Left ventricle myocardium inferior (tissue), 1 donor: ENCODE data around the gene AUTS2. TPM values are rescaled to one million over a fixed set of nuclear protein-coding genes. Genes with fewer than 3 reads are reported as not detected.
A peak's percentile ranks its signal among the peaks of the same experiment; 100 is the strongest.

Experiments used
- DNase-seq: peaks from one replicate; pipeline ENCODE4 v3.0.0-alpha.2; 2020
- H3K27ac ChIP-seq: fragments of 200-600 bp; replicated peaks from 2 replicates; pipeline ENCODE4 v1.8.0; 2021
- H3K27me3 ChIP-seq: fragments of 200-600 bp; 2 replicates; pipeline ENCODE4 v1.8.0; 2021; ENCODE audit warnings: low read depth
- H3K36me3 ChIP-seq: fragments of 200-600 bp; 2 replicates; pipeline ENCODE4 v1.8.0; 2021
- H3K4me1 ChIP-seq: fragments of 200-600 bp; 2 replicates; pipeline ENCODE4 v1.8.0; 2021
- H3K4me3 ChIP-seq: fragments of 200-600 bp; 2 replicates; pipeline ENCODE4 v1.8.0; 2021; ENCODE audit warnings: mild to moderate bottlenecking, moderate library complexity
- H3K9me3 ChIP-seq: fragments of 200-600 bp; replicated peaks from 2 replicates; pipeline ENCODE4 v1.8.0; 2021
- CTCF ChIP-seq: fragments of 200-600 bp; IDR thresholded peaks from 2 replicates; pipeline ENCODE4 v1.8.0; 2021; ENCODE audit warnings: antibody characterized with exemption, mild to moderate bottlenecking, borderline replicate concordance
- intact Hi-C: fragments of 100-400 bp; cut with micrococcal nuclease; formaldehyde crosslinking; loops from one replicate; pipeline ENCODE4 v1.11.0; 2022
- total RNA-seq: library from RNA; stranded (reverse); fragmentation: NEBNext Ultra II Directional; extraction: Animal tissue kit (Norgen Biotek cat#: 25700); gene quantifications from one replicate; pipeline ENCODE4 v1.2.1, GENCODE V29; 2021
- donor health status: DM: no; HTN: yes; CAD: no; lungs with severe emphysema.

Gene AUTS2
- total RNA-seq, 1 donor from 2014 or later = 10.5 TPM

GRCh38 chr7:70614237-70615045, 1016.2 kb downstream of the AUTS2 start:
- DNase-seq = peak; percentile 84
- no peak for TF ChIP-seq CTCF
- Histone ChIP-seq H3K27me3 (no peaks in the 10 kb centered on the region), H3K27ac (peak overlapping the region; percentile 46), H3K4me3 (peak overlapping the region; percentile 18), H3K9me3 (no peaks in the 10 kb centered on the region), H3K36me3 (no peaks in the 10 kb centered on the region), H3K4me1 (peaks cover 18% of the 10 kb centered on the region)
- intact Hi-C loops = no loop called here

GRCh38 chr7:70615066-70615606, 1016.9 kb downstream of the AUTS2 start:
- no peak for TF ChIP-seq CTCF
- Histone ChIP-seq H3K4me3 (peak overlapping the region; percentile 18), H3K27ac (peak overlapping the region; percentile 46), H3K9me3 (no peaks in the 10 kb centered on the region), H3K4me1 (peaks cover 18% of the 10 kb centered on the region), H3K36me3 (no peaks in the 10 kb centered on the region), H3K27me3 (no peaks in the 10 kb centered on the region)
- DNase-seq = no peak
- intact Hi-C loops = no loop called here

GRCh38 chr7:70616211-70616610, 1017.9 kb downstream of the AUTS2 start:
- Histone ChIP-seq H3K27me3 (no peaks in the 10 kb centered on the region), H3K27ac (no peak overlapping the region), H3K9me3 (no peaks in the 10 kb centered on the region), H3K36me3 (no peaks in the 10 kb centered on the region), H3K4me3 (no peak overlapping the region), H3K4me1 (peaks cover 18% of the 10 kb centered on the region)
- DNase-seq = no peak
- intact Hi-C loops = no loop called here
- TF ChIP-seq CTCF = no peak

- H3K27ac ChIP-seq = no peak overlapping the region
- no peaks in the 10 kb centered on the region for H3K27me3 ChIP-seq
- H3K9me3 ChIP-seq = no peaks in the 10 kb centered on the region
- H3K36me3 ChIP-seq = no peaks in the 10 kb centered on the region
- no peak for TF ChIP-seq CTCF
- H3K4me1 ChIP-seq = peaks cover 18% of the 10 kb centered on the region
- no peak for DNase-seq
- H3K4me3 ChIP-seq = no peak overlapping the region
- intact Hi-C loops = no loop called here
Observed at GRCh38 chr7:70616821-70617220, 1018.5 kb downstream of the AUTS2 start.

- DNase-seq = peak; percentile 20
- intact Hi-C loops = no loop called here
- Histone ChIP-seq H3K4me3 (no peak overlapping the region), H3K4me1 (peaks cover 18% of the 10 kb centered on the region), H3K27ac (no peak overlapping the region), H3K36me3 (no peaks in the 10 kb centered on the region), H3K9me3 (no peaks in the 10 kb centered on the region), H3K27me3 (no peaks in the 10 kb centered on the region)
- no peak for TF ChIP-seq CTCF
Observed at GRCh38 chr7:70618020-70618551, 1019.8 kb downstream of the AUTS2 start.
